ENCODE data around the gene MYPN. TPM values are rescaled to one million over a fixed set of nuclear protein-coding genes. Genes with fewer than 3 reads are reported as not detected.
"Not testable (repeated sequence)": the region's sequence is repeated elsewhere in the genome, so short reads cannot be mapped to it uniquely, and the experiment has no call there.

MYPN gene
- total RNA-seq, 2 experiments from 2014 or later, result not detected

DNA sequence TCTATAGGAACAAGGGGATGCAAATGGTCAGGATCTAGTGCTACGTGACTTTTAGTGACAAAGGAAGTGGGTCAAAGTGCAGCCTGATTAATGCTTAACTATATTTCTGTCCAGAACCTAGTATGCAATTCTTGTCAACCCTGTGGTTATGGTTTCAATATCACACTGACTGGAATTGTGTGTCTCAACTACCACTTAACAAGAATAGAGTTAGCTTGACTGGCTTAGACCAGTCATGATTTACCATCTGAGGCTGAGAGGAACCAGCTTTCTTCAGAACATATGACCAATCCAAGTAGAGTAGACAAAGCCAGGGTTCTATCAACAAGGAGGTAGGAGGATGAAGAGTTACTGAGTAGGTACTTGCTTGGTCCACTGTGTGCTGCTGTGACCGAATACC, 54.4 kb downstream of the MYPN start:
- CTCF ChIA-PET, result no interaction called here
- POLR2A ChIA-PET, result no interaction called here

DNA sequence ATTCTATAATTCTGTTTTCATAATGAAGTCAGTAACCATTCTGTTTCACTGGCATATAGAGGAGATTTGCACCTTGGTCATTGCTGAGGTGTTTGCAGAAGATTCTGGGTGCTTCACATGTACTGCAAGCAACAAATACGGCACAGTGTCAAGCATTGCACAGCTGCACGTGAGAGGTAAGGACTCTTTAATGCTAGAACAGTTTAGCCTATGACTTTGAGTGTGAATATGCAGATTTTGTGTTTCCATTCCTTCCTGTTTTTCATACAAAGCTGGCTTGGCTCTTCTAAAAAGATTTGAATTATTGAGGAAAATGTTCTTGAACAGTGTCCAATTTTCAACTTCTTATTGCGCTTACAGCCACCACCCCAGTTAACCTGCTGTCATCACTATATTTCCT, 56.4 kb downstream of the MYPN start:
- CTCF ChIA-PET, result interaction anchor here (1.1 kb wide), 1 partner anchor 9 kb away, joined by 4 read pairs; no protein-coding TSS in a partner anchor
- POLR2A ChIA-PET, result no interaction called here

DNA sequence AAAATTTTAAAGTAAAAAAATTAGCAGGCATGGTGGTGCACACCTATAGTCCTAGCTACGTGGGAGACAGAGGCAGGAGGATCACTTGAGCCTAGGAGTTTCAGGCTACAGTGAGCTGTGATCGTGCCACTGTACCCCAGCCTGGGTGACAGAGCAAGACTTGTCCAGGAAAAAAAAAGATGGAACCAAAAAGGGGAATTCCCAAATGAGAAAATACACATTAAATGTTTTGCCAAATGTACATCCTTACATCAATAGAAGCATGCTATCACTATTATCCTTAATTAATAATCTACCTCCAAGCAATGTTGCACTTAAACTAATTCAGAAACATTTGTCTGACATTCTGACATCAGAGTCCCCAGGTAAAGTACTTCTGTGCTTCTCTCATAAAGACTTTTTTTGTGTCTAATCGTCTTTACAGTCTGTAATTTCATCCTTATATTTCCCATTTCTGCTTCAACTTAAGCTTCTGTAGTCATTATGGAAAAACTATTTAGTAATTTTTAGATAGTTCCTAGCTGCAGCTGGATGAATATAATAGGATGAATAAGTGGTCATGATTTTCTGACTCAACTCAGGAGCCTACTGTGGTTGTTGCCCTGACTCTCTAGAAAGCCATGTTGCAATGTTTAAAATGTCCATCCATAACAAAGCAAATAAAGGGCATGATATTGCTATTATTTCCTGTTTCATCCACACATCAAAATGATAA, 57.7 kb downstream of the MYPN start:
- ChIA-PET CTCF (interaction anchor here (1.1 kb wide), 1 partner anchor 10 kb away, joined by 4 read pairs; no protein-coding TSS in a partner anchor), POLR2A (no interaction called here)

DNA sequence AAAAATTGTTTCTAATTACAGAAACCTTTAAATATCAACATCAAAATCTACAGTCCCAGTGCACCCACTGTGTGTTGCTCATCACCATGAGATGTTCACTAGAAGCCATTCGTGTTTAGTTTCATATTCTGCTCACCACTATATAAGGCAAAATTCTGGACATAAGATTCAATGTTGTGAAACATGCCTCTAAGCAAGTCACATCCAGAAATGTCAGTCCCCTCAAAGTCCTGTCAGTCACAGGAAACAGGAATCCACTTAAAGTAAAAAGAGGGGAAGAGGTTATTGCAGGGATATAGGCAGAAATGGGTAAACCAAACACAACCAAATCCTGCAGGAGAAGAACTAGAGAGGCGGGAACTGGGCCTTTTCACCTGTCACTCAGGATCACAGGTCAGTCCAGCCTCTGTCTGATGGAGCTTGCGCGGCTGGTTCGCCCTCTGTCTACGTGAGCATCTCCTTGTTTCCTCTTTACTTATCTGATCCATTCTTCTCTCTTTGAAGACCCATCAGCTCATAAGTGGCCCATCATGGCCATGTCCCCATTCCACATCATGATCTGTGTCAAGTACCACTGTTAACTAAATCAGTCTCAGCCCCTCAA, 58.4 kb downstream of the MYPN start:
- CTCF ChIA-PET, result no interaction called here
- POLR2A ChIA-PET, result no interaction called here

DNA sequence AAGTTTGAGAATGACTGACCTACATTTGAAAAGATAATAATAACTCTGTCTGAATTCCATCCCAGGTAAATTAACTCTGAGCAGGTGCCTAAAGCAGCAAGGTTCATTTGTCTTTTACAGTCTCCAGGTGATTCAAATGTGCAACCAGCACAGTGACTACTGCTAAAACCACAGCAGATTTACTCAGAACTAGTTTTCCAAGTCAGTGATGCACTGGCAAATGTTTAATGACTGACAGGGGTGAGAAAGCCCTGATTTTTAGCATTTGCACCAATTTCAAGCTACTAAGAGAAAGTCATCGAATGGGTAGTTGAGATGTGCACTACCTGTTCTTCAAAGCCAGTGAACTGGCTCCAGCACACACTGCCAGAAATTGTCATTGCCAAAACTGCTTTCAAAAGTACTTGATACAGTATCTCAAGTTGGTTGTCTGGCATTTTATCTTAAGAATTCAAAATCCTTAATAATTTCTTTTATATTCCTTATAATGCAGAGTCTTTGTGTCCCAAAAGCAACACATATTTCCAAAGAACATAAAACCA, 62.3 kb downstream of the MYPN start:
- CTCF ChIA-PET, result no interaction called here

DNA sequence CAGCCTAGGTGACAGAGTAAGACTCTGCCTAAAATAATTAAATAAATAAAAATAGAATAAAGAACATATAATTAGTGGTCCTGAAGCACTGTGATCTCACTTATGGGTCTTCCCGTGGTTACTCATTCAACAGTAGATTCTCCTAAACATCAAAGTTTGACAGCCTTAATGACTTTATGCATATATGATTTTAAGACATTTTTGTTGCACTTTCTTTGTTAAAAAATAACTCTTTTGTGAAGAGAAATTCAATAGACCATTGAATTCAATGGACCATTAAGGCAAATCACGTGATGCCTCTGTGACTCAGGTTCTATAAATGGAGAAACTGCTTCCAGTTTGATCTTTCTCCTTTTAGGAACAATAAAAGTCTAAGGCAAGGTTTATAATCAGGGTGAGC, 63.0 kb downstream of the MYPN start:
- POLR2A ChIA-PET, result no interaction called here
- CTCF ChIA-PET, result no interaction called here

More for the DNA sequence above, 62.3 kb downstream of the MYPN start:
- POLR2A ChIA-PET, result no interaction called here

DNA sequence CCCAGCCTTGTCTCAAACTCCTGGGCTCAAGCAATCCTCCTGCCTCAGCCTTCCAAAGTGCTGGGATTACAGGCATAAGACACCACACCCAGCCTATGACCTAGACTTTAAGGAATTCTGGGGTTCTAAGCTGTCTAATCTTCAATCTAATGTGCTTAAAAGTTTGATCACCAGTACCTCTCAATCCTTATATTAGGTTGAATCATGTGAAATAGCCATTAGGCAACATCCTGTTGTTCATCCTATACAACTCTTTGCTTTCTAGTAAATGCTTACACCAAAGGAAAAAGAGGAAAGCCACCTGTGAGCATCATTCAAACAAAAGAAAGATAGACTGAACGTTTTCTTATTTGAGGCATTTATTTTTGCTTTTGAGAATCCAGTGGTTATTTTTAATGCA, 66.7 kb downstream of the MYPN start:
- ChIA-PET POLR2A (no interaction called here), CTCF (no interaction called here)

DNA sequence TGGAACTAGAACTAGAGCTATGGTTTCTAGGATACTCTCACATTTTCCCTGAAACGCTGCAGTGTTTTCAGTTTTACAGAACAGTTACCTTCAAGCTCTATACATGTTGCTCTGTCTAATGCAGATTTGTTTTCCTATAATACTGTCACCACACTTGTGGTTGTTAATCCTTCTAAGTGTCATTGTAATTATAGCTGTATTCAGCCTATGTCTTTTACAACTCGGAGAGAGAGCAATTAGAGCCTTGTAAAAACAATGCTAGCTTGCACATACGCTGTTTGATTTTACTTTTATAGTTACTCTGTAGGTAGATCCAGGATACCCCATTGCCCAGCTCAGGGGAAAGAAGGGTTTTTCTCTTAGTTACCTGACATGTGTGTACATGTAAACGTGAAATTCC, 67.5 kb downstream of the MYPN start:
- POLR2A ChIA-PET, result no interaction called here

DNA sequence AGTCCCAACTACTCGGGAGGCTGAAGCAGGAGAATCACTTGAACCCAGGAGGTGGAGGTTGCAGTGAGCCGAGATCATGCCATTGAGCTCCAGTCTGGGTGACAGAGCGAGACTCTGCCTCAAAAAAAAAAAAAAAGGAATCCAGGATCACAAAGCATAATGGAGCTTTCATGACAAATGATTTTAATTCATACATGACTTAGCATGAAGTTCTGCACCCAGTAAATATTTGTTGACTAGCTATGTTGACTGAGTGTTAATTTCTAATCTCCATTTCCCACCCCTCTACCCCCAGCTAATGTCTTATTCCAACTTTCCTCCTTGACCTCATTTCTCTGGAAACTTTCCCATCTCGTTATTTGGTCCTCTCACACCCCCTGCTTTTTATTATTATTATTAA, 69.3 kb downstream of the MYPN start:
- ChIA-PET CTCF (no interaction called here), POLR2A (no interaction called here)

More for the DNA sequence above, 67.5 kb downstream of the MYPN start:
- CTCF ChIA-PET, result no interaction called here

DNA sequence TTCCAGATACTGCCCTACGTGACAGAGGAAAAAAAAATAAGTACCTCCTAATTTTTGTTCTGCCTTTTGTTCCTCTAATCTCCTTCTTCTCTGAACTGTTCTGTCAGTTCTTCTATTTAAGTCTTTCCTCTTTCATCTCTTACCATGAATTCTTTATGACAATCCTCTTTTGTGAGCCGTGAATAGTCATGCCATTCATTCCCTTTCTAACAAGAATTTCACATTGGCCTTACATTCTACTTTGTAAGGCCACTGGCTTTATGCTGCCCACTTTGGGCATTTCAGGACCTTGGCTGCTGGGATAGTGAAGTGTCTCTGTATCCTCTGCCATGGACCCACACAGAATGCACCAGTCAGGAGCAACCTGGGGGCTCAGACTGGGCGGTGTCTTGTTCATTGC, 69.7 kb downstream of the MYPN start:
- ChIA-PET POLR2A (no interaction called here), CTCF (no interaction called here)

DNA sequence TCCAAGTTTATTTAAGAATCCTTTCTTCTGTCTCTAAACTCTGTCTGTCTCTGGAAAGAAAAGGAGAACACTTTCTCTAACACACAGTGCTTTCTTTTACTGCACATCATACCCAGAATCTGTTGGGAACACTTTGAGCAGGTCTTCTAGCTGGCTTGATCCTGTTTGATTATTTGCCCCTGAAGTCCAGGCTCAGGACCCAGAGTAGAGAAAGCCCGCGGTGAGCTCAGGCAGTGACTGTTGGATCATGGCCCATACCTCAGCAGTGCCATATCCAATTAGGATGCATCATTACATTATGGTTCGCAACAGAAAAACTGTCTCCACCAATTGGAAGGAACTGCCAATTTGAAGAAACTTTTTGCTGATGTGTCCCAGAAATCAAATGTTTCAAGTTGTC, 71.2 kb downstream of the MYPN start:
- POLR2A ChIA-PET, result no interaction called here

DNA sequence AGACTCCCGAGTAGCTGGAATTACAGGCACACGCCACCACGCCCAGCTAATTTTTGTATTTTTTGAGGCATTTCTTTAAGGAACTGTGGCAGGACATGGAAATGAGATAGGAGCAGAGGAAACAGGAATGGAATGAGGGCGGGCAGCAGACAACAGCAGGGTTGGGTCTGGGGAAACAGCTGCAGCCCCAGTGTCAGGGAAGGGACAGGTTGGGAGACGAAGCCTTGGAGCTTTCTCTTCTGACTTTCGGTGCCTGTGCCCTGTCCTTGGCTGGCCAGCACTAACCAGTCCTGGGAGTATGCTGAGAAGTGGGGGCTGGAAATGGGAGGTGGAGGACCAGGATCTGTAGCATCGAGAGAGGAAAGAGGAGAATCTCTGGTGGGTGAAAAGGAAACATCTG, 75.3 kb downstream of the MYPN start:
- CTCF ChIA-PET, result interaction anchor here (0.7 kb wide), 1 partner anchor 39 kb away, joined by 3 read pairs; no protein-coding TSS in a partner anchor
- POLR2A ChIA-PET, result no interaction called here

More for the DNA sequence above, 71.2 kb downstream of the MYPN start:
- CTCF ChIA-PET, result no interaction called here

DNA sequence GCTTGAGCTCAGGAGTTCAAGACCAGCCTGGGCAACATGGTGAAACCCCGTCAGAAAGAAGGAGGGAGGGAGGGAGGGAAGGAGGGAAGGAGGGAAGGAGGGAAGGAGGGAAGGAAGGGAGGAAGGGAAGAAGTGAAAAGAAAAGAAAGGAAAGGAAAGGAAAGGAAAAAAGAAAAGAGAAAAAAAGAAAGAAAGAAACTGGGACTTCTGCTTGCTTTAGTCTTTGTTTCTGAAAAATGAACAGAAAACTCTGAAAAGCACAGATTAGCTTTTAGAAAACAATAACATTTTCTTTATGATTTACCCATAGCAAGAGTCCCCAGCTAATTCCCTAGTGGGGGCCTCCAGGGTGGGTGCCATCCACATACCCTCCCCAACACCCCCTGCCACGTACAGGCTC, 75.8 kb downstream of the MYPN start:
- POLR2A ChIA-PET, result no interaction called here

DNA sequence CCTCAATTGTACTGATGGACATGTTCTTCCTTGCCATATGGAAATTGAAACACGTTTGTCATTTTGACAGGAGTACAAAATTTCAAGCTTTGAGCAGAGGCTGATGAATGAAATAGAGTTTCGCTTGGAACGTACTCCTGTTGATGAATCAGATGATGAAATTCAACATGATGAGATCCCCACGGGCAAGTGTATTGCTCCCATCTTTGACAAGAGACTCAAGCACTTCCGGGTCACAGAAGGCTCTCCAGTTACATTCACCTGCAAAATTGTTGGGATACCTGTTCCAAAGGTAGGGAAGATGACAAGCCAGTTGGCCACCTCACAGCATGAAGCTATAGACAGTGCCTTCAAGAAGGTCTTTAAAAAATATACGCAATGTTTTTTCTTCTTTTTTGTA, 79.5 kb downstream of the MYPN start:
- ChIA-PET POLR2A (no interaction called here), CTCF (no interaction called here)

More for the DNA sequence above, 75.8 kb downstream of the MYPN start:
- CTCF ChIA-PET, result no interaction called here

DNA sequence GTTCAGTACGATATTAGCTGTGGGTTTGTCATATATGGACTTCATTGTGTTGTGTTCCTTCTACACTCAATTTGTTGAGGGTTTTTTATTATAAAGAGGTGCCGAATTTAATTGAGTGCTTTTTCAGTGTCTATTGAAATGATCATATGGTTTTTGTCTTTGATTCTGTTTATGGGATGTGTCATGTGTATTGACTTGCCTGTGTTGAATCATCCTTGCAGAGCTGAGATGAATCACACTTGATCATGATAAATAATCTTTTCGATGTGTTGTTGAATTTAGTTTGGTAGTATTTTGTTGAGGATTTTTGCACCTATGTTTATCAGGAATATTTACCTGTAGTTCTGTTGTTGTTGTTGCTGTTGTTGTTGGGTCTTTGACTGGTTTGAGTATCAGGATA, 82.8 kb downstream of the MYPN start:
- POLR2A ChIA-PET, result no interaction called here

DNA sequence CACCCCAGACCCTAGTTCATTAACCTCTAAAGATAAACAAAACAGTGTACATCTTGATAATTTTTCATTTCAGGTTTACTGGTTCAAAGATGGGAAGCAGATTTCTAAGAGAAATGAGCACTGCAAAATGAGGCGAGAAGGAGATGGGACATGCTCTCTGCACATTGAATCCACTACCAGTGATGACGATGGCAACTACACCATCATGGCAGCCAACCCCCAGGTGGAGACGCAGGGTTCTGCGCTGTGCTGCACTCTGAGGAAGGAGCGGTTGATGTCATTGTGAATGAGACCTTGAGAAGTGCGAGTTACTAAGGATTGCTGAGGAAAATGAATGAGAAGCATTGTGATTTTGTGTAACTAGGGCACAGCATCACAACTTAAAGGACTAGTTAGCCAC, 85.0 kb downstream of the MYPN start:
- POLR2A ChIA-PET, result no interaction called here
- CTCF ChIA-PET, result no interaction called here

More for the DNA sequence above, 82.8 kb downstream of the MYPN start:
- CTCF ChIA-PET, result no interaction called here

DNA sequence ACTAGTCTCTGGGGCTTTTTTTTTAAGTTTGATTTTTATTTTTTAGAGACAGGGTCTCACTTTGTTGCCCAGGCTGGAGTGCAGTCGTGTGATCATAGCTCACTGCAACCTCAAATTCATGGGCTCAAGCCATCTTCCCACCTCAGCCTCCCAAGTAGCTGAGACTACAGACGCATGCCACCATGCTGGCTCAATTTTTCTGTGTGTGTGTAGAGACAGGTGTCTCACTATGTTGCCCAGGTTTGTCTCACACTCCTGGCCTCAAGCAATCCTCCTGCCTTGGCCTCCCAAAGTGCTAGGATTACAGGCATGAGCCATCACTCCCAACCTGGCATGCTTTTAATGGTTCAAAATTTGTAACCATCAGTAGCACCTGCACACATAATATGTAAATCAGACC, 86.5 kb downstream of the MYPN start:
- POLR2A ChIA-PET, CTCF ChIA-PET: not testable (repeated sequence)

DNA sequence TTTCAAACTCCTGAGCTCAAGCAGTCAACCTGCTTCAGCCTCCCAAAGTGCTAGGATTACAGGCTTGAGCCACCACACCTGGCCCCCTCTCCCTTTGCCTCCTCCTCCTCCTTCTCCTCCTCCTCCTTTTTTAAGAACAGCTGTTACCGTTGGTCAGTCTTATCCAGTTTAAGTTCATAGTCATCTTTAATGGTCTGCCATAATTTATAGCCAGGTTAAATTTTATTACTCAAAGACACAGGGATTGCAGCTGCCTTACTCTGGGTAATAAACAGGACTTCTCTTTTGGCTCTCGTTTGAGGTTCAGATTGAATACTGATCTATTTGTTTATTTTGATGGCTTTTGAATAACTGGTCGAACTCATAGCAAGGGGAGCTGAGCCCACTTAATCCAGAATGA, 87.4 kb downstream of the MYPN start:
- CTCF ChIA-PET, result no interaction called here
- POLR2A ChIA-PET, result no interaction called here

DNA sequence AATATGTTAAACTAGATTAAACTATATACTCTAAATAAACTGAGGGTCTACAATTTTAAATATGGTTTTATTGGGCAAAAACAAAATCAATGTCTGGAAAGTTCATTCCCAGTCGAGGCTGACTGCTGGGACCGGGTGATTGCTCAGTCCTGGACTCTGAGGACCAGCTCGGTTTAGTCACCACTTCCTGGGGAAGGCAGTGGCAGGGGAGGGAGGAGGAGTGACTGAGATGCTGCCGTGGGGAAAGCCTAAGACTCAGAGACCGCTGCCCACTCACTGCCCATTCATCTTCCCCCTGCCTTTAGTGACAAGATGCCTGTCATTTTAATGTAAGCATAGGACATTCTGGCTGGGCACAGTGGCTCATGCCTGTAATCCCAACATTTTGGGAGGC, 93.7 kb downstream of the MYPN start:
- ChIA-PET CTCF (interaction anchor here (1.0 kb wide), 1 partner anchor 10 kb away, joined by 3 read pairs; no protein-coding TSS in a partner anchor), POLR2A (no interaction called here)

DNA sequence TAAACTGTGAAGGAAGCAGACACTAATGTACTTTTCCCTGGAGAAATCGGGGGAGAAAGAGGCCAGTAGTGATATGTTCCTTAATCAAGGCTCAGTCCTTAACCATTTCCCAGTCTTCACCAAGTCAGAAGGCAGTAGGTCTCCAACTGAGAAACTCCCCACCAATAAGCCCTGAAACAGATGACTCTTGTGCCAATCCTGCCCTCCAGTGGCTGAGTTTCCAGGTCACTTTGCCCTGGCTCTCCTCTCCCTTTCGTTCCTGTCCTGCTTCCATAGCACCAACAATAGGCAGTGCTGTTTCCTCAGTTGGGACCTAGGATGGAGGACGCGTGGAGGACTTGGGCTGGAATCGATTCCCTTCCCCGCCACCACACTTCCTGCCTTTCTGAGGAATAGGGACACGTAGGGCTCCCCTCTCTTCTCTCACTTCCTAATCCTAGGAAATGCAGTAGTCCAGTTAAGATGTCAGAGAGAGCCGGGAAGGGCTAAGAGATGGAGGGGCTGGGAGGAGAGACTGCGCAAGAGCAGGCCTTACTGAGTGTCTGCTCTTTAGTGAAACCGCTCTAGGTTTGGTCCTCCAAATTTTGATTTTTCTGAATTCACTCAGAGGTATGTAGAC, 99.2 kb downstream of the MYPN start:
- CTCF ChIA-PET, result interaction anchor here (0.6 kb wide), 1 partner anchor 139 kb away, joined by 3 read pairs; no protein-coding TSS in a partner anchor
- POLR2A ChIA-PET, result no interaction called here

DNA sequence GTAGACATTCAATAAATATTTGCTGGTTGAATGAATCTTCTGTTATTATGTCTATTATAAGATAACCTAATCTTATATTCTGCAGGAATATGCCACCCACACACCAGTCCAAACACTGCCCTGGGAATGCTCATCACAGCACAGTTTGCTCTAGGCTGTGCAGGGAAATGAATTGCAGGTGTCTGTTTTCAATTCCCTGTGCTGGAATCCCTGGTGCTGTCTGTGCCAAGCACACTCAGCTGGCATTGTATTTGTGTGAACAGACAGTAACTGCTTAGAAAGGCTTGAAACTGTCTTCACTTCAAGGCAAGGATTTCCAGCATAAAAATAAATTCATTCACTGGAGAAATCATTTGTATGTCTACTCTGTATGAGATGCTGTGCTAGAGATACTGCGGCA, 102.4 kb downstream of the MYPN start:
- ChIA-PET CTCF (interaction anchor here (1.4 kb wide), 1 partner anchor 91 kb away, joined by 5 read pairs; no protein-coding TSS in a partner anchor), POLR2A (no interaction called here)

Measured in activated CD8-positive, alpha-beta memory T cell treated with anti-CD3 and anti-CD28 coated beads for 36 hours (primary cell).